Endothelial cell of umbilical vein (primary cell): ENCODE measurements around the gene NTF3. TPM values are rescaled to one million over a fixed set of nuclear protein-coding genes. Genes with fewer than 3 reads are reported as not detected.

ENCODE experiments used
- BruUV-seq: library from RNA; stranded (reverse); fragments of 400-500 nt; replicated peaks from 2 replicates; lab custom pipeline; 2021; lab: Mats Ljungman, UMichigan
- CTCF ChIA-PET: fragments of 300-600, 350-600 bp; sonication (Branson Sonifier 250); formaldehyde crosslinking; loops from one replicate; lab custom pipeline; 2021; ENCODE audit warnings: antibody characterized with exemption, inconsistent platforms; lab: Charles Lee
- POLR2A ChIA-PET: fragments of 300-600, 350-600 bp; sonication (Branson Sonifier 250); formaldehyde crosslinking; loops from one replicate; lab custom pipeline; 2021; ENCODE audit warnings: antibody characterized with exemption, inconsistent platforms; lab: Charles Lee
- DNase-seq: peaks from one replicate; pipeline ENCODE4 v3.0.0-alpha.2; 2011; ENCODE audit warnings: low read depth, low spot score
- FAIRE-seq: peaks from 2 replicates; lab custom pipeline; 2011; peaks lifted over from hg19 to GRCh38; lab: Jason Lieb, UNC
- H2AFZ ChIP-seq: 2 replicates; pipeline ENCODE4 v1.6.0; 2012; ENCODE audit warnings: low read depth, low read length, control low read depth, inconsistent platforms
- H3K27ac ChIP-seq: 2 replicates; pipeline ENCODE4 v1.5.1; 2011; ENCODE audit warnings: low read depth, mild to moderate bottlenecking, control low read depth, low read length, moderate library complexity; ENCODE audit not compliant: insufficient read depth
- H3K27me3 ChIP-seq, 2 experiments: 2 replicates each; pipeline versions ENCODE4 v1.6.0 to v1.6.1; 2011; ENCODE audit warnings: low read length in 2 of 2, mixed read lengths in 1 of 2; ENCODE audit not compliant: control insufficient read depth in 2 of 2, insufficient read depth in 2 of 2
- H3K36me3 ChIP-seq, 2 experiments: 2 replicates in 1 of 2; 3 replicates in 1 of 2; pipeline ENCODE4 v1.5.1; 2011; ENCODE audit warnings: low read length in 2 of 2, mild to moderate bottlenecking in 1 of 2, moderate library complexity in 1 of 2; ENCODE audit not compliant: control insufficient read depth in 2 of 2, insufficient read depth in 2 of 2; ENCODE audit errors: extremely low read depth in 1 of 2
- H3K4me1 ChIP-seq: 3 replicates; pipeline ENCODE4 v1.5.1; 2011; ENCODE audit warnings: mild to moderate bottlenecking, low read length; ENCODE audit not compliant: control insufficient read depth, insufficient read depth; ENCODE audit errors: extremely low read depth
- H3K4me2 ChIP-seq: 2 replicates; pipeline ENCODE4 v1.6.1; 2011; ENCODE audit warnings: low read length, control low read depth, mixed read lengths; ENCODE audit not compliant: insufficient read depth
- H3K4me3 ChIP-seq, 3 experiments: fragments of 200-600 bp in 1 of 3; sonication (generic), shearing (Covaris generic) in 1 of 3; replicated peaks in 1 of 3; 2 replicates each; pipeline ENCODE4 v1.5.1; 2011 to 2016; ENCODE audit warnings: control low read depth in 3 of 3, low read length in 3 of 3, mild to moderate bottlenecking in 2 of 3, inconsistent platforms in 1 of 3, low read depth in 1 of 3, moderate library complexity in 1 of 3; ENCODE audit not compliant: insufficient read depth in 1 of 3
- H3K79me2 ChIP-seq: 2 replicates; pipeline ENCODE4 v1.6.0; 2012; ENCODE audit warnings: low read length, inconsistent platforms; ENCODE audit not compliant: control insufficient read depth, insufficient read depth
- H3K9ac ChIP-seq: replicated peaks from 2 replicates; pipeline ENCODE3; 2011; ENCODE audit warnings: low read length, control low read depth; ENCODE audit not compliant: insufficient read depth; ENCODE audit errors: extremely low read depth
- H3K9me1 ChIP-seq: replicated peaks from 3 replicates; pipeline ENCODE4 v1.6.0; 2011; ENCODE audit warnings: mild to moderate bottlenecking, low read length; ENCODE audit not compliant: control insufficient read depth, insufficient read depth; ENCODE audit errors: extremely low read depth
- H3K9me3 ChIP-seq: replicated peaks from 2 replicates; pipeline ENCODE4 v1.5.1; 2012; ENCODE audit warnings: low read length, inconsistent platforms; ENCODE audit not compliant: control insufficient read depth, insufficient read depth
- H4K20me1 ChIP-seq: replicated peaks from 2 replicates; pipeline ENCODE3; 2011; ENCODE audit warnings: mild to moderate bottlenecking, low read length; ENCODE audit not compliant: control insufficient read depth, insufficient read depth; ENCODE audit errors: extremely low read depth
- EZH2 ChIP-seq: IDR thresholded peaks from 2 replicates; pipeline ENCODE4 v1.6.1; 2012; ENCODE audit warnings: borderline replicate concordance, low read depth, mild to moderate bottlenecking, moderate library complexity, low read length, inconsistent platforms; ENCODE audit not compliant: severe bottlenecking
- FOS ChIP-seq: IDR thresholded peaks from 2 replicates; pipeline ENCODE4 v1.6.1; 2011; ENCODE audit warnings: mild to moderate bottlenecking, low read length, moderate library complexity, borderline replicate concordance; ENCODE audit not compliant: insufficient read depth
- GATA2 ChIP-seq: IDR thresholded peaks from 2 replicates; pipeline ENCODE4 v1.7.0; 2011; ENCODE audit warnings: low read depth, mild to moderate bottlenecking, moderate library complexity, mixed read lengths, low read length; ENCODE audit not compliant: insufficient read length, insufficient read depth
- dilution Hi-C: fragments of 300-500 bp; cut with MboI; formaldehyde crosslinking; loops from one replicate; pipeline ENCODE4 v1.15.0; 2019; ENCODE audit warnings: low sequenced_read_pairs; ENCODE audit not compliant: extremely low pct_ligation_motif_present
- intact Hi-C: fragments of 100-400 bp; cut with micrococcal nuclease; formaldehyde crosslinking; loops from one replicate; pipeline ENCODE4 v1.10.0; 2022
- polyA plus RNA-seq, 4 experiments: library from polyadenylated mRNA; depleted of rRNA in 3 of 4; stranded (reverse) in 3 of 4; unstranded in 1 of 4; fragments of >200 nt; gene quantifications; 2 replicates each; pipeline versions ENCODE4 v1.2.1 to v1.2.3, GENCODE V29; 2011 to 2012; ENCODE audit warnings: missing spikeins in 1 of 4
- total RNA-seq: library from RNA; stranded (reverse); gene quantifications from 2 replicates; pipeline ENCODE4 v1.2.3, GENCODE V29; 2021

Gene NTF3
- total and polyA plus RNA-seq, 2 donors (not counting 3 experiments of a cell fraction or from before 2014, with no cell fraction given): not detected

DNA sequence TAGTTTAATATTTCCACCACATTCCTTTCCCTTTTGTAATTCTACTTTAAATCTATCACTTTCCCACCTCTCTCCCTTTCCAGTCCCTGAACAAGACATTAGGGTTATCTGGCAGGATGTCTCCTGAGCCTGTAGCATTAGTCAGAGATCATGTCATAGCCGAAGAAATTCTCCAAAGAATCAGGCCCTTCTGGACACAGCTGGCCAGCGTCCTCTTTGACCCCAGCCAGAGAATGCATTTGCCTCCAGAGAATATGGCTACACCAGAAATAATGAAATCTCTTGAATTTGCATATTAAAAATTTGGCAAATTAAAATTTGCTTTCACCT lies 56.7 kb downstream of the NTF3 start:
- POLR2A ChIA-PET: no interaction called here
- no peaks in the 10 kb centered on the region for H3K4me1 ChIP-seq
- DNase-seq: peak; percentile 51
- H3K4me3 ChIP-seq: no peak overlapping the region
- no peaks in the 10 kb centered on the region for H3K79me2 ChIP-seq
- H3K9me1 ChIP-seq: no peaks in the 10 kb centered on the region
- H3K4me2 ChIP-seq: no peak overlapping the region
- dilution Hi-C loops: no loop called here
- intact Hi-C loops: no loop called here
- no peak for FAIRE-seq
- peaks cover 0 to 2% of the 10 kb centered on the region in 2 experiments for H3K27me3 ChIP-seq
- no peaks in the 10 kb centered on the region for H3K9me3 ChIP-seq
- no peaks in the 10 kb centered on the region for H3K36me3 ChIP-seq
- no TSS peak for BruUV-seq
- no peak for TF ChIP-seq EZH2
- TF ChIP-seq FOS: peak; percentile 20
- TF ChIP-seq GATA2: peak; percentile 37
- CTCF ChIA-PET: no interaction called here
- H4K20me1 ChIP-seq: no peaks in the 10 kb centered on the region
- H3K9ac ChIP-seq: no peak overlapping the region
- H2AFZ ChIP-seq: no peak overlapping the region
- H3K27ac ChIP-seq: no peak overlapping the region

DNA sequence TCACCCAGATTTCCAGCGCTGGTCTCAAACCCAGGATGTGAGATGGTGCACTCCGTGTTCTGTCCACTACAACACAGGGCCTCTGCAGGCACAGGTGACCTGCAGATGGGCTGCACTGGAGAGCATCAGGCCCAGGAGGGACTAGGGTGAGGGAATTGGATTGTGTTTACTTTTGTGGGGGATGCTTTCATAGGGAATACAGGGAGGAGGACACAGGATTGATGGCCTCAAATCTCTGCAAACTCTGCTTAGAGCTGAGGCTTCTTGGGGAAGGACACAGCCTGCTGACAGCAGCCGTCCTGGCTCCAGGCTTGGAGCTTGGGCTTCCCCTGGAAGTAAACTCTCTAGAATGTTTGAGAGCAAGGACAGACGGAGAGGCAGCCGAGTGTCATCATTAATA lies 57.1 kb downstream of the NTF3 start:
- no peaks in the 10 kb centered on the region for H3K9me3 ChIP-seq
- TF ChIP-seq GATA2 (no peak), EZH2 (no peak)
- no peaks in the 10 kb centered on the region for H3K9me1 ChIP-seq
- H3K27me3 ChIP-seq: peaks cover 0 to 2% of the 10 kb centered on the region in 2 experiments
- no peak overlapping the region for H3K27ac ChIP-seq
- H3K9ac ChIP-seq: no peak overlapping the region
- no TSS peak for BruUV-seq
- no peak overlapping the region for H3K4me3 ChIP-seq
- no peaks in the 10 kb centered on the region for H4K20me1 ChIP-seq
- H2AFZ ChIP-seq: no peak overlapping the region
- dilution Hi-C loops: no loop called here
- no peak for DNase-seq
- no peak overlapping the region for H3K4me2 ChIP-seq
- ChIA-PET POLR2A (no interaction called here), CTCF (no interaction called here)
- no peaks in the 10 kb centered on the region for H3K4me1 ChIP-seq
- intact Hi-C loops: no loop called here
- no peaks in the 10 kb centered on the region for H3K36me3 ChIP-seq
- no peak for FAIRE-seq
- H3K79me2 ChIP-seq: no peaks in the 10 kb centered on the region
